Measurements from ENCODE around the gene CENPT. TPM values are rescaled to one million over a fixed set of nuclear protein-coding genes. Genes with fewer than 3 reads are reported as not detected.

CENPT gene
- total RNA-seq, 1 experiment from 2014 or later = 33.8 TPM

DNA sequence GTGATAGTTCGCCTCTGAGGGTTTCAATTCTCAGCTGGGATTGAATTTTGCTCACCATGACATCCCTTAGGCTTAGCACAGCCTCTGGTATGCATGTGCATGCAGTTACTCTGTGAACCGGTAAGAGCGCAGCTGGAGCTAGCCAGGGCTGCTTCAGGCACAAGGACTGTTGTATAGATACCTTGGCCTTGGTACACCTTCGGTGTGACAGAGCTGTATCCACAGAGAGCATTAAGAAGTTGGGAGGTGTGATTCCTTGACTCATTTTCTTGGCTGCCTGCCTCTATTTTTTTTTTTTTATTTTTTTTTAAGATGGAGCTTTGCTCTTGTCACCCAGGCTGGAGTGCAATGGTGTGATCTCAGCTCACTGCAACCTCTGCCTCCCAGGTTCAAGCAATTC lies 3.0 kb downstream of the CENPT start:
- no TSS peak for BruUV-seq (replicated peaks)
- no peaks in the 10 kb centered on the region for H3K27me3 ChIP-seq (ENCODE audit: insufficient read depth, low read depth)
- H3K9me3 ChIP-seq (ENCODE audit: insufficient read depth, low read depth) = no peaks in the 10 kb centered on the region
- no peaks in the 10 kb centered on the region for H3K36me3 ChIP-seq (ENCODE audit: low read depth)
- H3K4me1 ChIP-seq (replicated peaks; ENCODE audit: insufficient read depth) = peaks cover 47% of the 10 kb centered on the region
- no peak overlapping the region for H3K27ac ChIP-seq
- ChIA-PET POLR2A (ENCODE audit: unreplicated experiment) (interaction anchor here (0.6 to 0.7 kb wide), 3 partner anchors 13 to 16 kb away, joined by 4 to 8 read pairs (median 5); no protein-coding TSS in a partner anchor), CTCF (interaction anchor here (0.6 to 0.7 kb wide), 3 partner anchors 20 to 243 kb away, joined by 3 to 5 read pairs (median 3); no protein-coding TSS in a partner anchor)
- TF ChIP-seq, protein P1, sequence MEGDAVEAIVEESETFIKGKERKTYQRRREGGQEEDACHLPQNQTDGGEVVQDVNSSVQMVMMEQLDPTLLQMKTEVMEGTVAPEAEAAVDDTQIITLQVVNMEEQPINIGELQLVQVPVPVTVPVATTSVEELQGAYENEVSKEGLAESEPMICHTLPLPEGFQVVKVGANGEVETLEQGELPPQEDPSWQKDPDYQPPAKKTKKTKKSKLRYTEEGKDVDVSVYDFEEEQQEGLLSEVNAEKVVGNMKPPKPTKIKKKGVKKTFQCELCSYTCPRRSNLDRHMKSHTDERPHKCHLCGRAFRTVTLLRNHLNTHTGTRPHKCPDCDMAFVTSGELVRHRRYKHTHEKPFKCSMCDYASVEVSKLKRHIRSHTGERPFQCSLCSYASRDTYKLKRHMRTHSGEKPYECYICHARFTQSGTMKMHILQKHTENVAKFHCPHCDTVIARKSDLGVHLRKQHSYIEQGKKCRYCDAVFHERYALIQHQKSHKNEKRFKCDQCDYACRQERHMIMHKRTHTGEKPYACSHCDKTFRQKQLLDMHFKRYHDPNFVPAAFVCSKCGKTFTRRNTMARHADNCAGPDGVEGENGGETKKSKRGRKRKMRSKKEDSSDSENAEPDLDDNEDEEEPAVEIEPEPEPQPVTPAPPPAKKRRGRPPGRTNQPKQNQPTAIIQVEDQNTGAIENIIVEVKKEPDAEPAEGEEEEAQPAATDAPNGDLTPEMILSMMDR (conservative IDR thresholded peaks at IDR 0.05) = no peak
- TF ChIP-seq EZH2 (IDR thresholded peaks at IDR 0.05; ENCODE audit: low read depth) = no peak
- DNase-seq = no peak
- no peak overlapping the region for H2AFZ ChIP-seq
- intact Hi-C loops (cut with micrococcal nuclease; ENCODE audit: unreplicated experiment) = no loop called here
- peaks cover 60% of the 10 kb centered on the region for H3K79me2 ChIP-seq (ENCODE audit: low read depth)
- H3K4me2 ChIP-seq = peak overlapping the region; percentile 93
- H3K9me2 ChIP-seq (ENCODE audit: insufficient read depth) = no peaks in the 10 kb centered on the region
- peaks cover 23% of the 10 kb centered on the region; the same call in 1 of the 2 replicates for H3F3A ChIP-seq (ENCODE audit: insufficient read depth, low read depth)
- peaks cover 19% of the 10 kb centered on the region for H4K20me1 ChIP-seq (ENCODE audit: insufficient read depth)
- no peak overlapping the region for H3K4me3 ChIP-seq

DNA sequence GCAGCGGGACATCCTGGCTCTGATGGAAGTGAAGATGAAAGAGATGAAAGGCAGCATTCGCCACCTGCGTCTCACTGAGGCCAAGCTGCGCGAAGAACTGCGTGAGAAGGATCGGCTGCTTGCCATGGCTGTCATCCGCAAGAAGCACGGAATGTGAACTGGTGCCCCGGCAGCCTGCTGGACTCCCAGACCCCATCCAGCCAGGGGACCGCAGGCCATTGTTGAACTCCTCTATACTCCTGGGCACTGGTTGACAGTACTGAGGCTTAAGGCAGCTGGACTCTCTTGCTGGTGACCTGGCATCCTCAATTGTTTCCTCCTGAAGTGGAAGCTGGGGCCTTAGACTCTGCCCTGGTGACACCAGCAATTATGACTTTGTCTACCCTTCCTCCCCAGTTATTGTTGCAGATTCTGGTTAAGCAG lies 4.1 kb downstream of the CENPT start:
- ChIA-PET CTCF (no interaction called here), POLR2A (ENCODE audit: unreplicated experiment) (no interaction called here)
- peak overlapping the region; percentile 74 for H3K4me2 ChIP-seq
- H4K20me1 ChIP-seq (ENCODE audit: insufficient read depth) = peaks cover 8% of the 10 kb centered on the region
- no peak for TF ChIP-seq EZH2 (IDR thresholded peaks at IDR 0.05; ENCODE audit: low read depth)
- TF ChIP-seq, protein P1 (conservative IDR thresholded peaks at IDR 0.05) = no peak
- no peak overlapping the region for H3K27ac ChIP-seq
- H3K79me2 ChIP-seq (ENCODE audit: low read depth) = peaks cover 48% of the 10 kb centered on the region
- H3K27me3 ChIP-seq (ENCODE audit: insufficient read depth, low read depth) = no peaks in the 10 kb centered on the region
- no peak for DNase-seq
- H3K9me2 ChIP-seq (ENCODE audit: insufficient read depth) = no peaks in the 10 kb centered on the region
- H3K36me3 ChIP-seq (ENCODE audit: low read depth) = no peaks in the 10 kb centered on the region
- H3K4me1 ChIP-seq (replicated peaks; ENCODE audit: insufficient read depth) = peaks cover 45% of the 10 kb centered on the region
- peaks cover 21% of the 10 kb centered on the region; the same call in 1 of the 2 replicates for H3F3A ChIP-seq (ENCODE audit: insufficient read depth, low read depth)
- H2AFZ ChIP-seq = no peak overlapping the region
- no peaks in the 10 kb centered on the region for H3K9me3 ChIP-seq (ENCODE audit: insufficient read depth, low read depth)
- no peak overlapping the region; the same call in 1 of the 2 replicates for H3K4me3 ChIP-seq
- intact Hi-C loops (cut with micrococcal nuclease; ENCODE audit: unreplicated experiment) = no loop called here
- BruUV-seq (replicated peaks) = no TSS peak

DNA sequence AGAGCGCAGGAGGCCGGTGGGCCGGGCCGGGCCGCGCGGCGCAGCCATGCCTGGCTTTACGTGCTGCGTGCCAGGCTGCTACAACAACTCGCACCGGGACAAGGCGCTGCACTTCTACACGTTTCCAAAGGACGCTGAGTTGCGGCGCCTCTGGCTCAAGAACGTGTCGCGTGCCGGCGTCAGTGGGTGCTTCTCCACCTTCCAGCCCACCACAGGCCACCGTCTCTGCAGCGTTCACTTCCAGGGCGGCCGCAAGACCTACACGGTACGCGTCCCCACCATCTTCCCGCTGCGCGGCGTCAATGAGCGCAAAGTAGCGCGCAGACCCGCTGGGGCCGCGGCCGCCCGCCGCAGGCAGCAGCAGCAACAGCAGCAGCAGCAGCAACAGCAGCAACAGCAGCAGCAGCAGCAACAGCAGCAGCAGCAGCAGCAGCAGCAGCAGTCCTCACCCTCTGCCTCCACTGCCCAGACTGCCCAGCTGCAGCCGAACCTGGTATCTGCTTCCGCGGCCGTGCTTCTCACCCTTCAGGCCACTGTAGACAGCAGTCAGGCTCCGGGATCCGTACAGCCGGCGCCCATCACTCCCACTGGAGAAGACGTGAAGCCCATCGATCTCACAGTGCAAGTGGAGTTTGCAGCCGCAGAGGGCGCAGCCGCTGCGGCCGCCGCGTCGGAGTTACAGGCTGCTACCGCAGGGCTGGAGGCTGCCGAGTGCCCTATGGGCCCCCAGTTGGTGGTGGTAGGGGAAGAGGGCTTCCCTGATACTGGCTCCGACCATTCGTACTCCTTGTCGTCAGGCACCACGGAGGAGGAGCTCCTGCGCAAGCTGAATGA lies 4.8 kb downstream of the CENPT start:
- Histone ChIP-seq H3K4me1 (replicated peaks; ENCODE audit: insufficient read depth) (peaks cover 39% of the 10 kb centered on the region), H3K36me3 (ENCODE audit: low read depth) (no peaks in the 10 kb centered on the region), H3K27ac (no peak overlapping the region), H3F3A (ENCODE audit: insufficient read depth, low read depth) (peaks cover 16% of the 10 kb centered on the region; the same call in 1 of the 2 replicates), H3K79me2 (ENCODE audit: low read depth) (peaks cover 42% of the 10 kb centered on the region), H3K4me3 (peak overlapping the region; percentile 75; the same call in 1 of the 2 replicates), H3K9me3 (ENCODE audit: insufficient read depth, low read depth) (no peaks in the 10 kb centered on the region), H2AFZ (no peak overlapping the region; the same call in 1 of the 2 replicates), H3K9me2 (ENCODE audit: insufficient read depth) (no peaks in the 10 kb centered on the region), H3K4me2 (peak overlapping the region; percentile 74), H3K27me3 (ENCODE audit: insufficient read depth, low read depth) (no peaks in the 10 kb centered on the region), H4K20me1 (ENCODE audit: insufficient read depth) (peaks cover 2% of the 10 kb centered on the region)
- POLR2A ChIA-PET (ENCODE audit: unreplicated experiment) = no interaction called here
- no peak for DNase-seq
- no TSS peak for BruUV-seq (replicated peaks)
- intact Hi-C loops (cut with micrococcal nuclease; ENCODE audit: unreplicated experiment) = no loop called here
- TF ChIP-seq, protein P1 (conservative IDR thresholded peaks at IDR 0.05) = no peak
- TF ChIP-seq EZH2 (IDR thresholded peaks at IDR 0.05; ENCODE audit: low read depth) = no peak
- CTCF ChIA-PET = no interaction called here

Data from PC-9 (cell line).